PC-3 (cell line): ENCODE data around the gene CRB3.

ENCODE experiments used
- CTCF ChIP-seq: fragments of 300-600 bp; sonication (generic); conservative IDR thresholded peaks from 2 replicates; pipeline ENCODE4 v1.5.1; 2017; ENCODE audit warnings: antibody characterized with exemption, low read depth, mild to moderate bottlenecking, low read length
- EZH2 ChIP-seq: fragments of 300-600 bp; sonication (generic); IDR thresholded peaks from one replicate; pipeline ENCODE4 v1.6.1; 2017; ENCODE audit warnings: antibody characterized with exemption, mild to moderate bottlenecking, low read length; ENCODE audit not compliant: unreplicated experiment
- EZH2phosphoT487 ChIP-seq: fragments of 300-600 bp; sonication (generic); IDR thresholded peaks from 2 replicates; pipeline ENCODE4 v1.6.1; 2018; ENCODE audit warnings: mild to moderate bottlenecking, antibody characterized with exemption, low read length, borderline replicate concordance

- no peak for TF ChIP-seq CTCF
- no peak for TF ChIP-seq EZH2
- no peak for TF ChIP-seq EZH2phosphoT487
Measured at GRCh38 chr19:6424195-6424938, 39.7 kb upstream of the CRB3 start, which contains the start of gene KHSRP.
